Measurements from ENCODE around the gene OBP2B.

- no peak for TF ChIP-seq CTCF (conservative IDR thresholded peaks at IDR 0.05; ENCODE audit: low read depth in 2 of 2)
- TF ChIP-seq EZH2phosphoT487 (IDR thresholded peaks at IDR 0.05; ENCODE audit: unreplicated experiment) = no peak
- TF ChIP-seq POLR2AphosphoS5 (IDR thresholded peaks at IDR 0.05; ENCODE audit: low read depth) = no peak
Observed at GRCh38 chr9:133235549-133236222, 26.6 kb upstream of the OBP2B start.

All from GM23338 (cell line).